ENCODE measurements around the gene EIF3M.

Gene EIF3M

DNA sequence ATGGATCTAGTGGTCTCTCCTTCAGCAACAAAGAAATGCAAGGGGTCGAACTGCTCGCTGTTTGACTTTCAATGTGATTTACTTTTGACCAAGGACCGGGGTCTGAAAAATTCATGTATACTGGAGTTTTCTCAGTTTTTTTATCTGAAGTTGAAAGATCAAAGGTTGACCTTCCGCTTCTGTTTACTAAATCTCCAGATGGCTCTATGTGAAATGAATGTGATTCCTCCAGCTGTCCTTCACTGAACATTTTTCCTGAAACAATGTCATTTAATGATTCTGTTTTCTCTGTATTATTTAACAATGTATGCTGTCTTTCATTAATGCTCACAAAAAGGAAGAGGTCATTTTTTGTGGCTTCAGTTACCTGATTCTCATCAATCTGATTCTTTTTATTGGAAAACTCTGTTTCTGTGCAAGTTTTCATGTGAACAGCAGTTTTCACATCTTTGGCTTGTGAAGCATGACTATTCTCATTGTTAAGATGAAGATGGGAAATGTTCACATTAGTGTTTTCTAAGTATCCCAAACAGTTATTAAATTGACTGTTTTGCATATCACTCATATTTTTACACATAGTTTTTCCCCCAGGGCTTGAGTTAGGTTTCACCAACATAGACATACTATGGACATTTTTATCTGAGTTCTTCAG, 30.0 kb downstream of the EIF3M start:
- no peak for DNase-seq (ENCODE audit: low spot score in 2 of 2)
- no peak for ATAC-seq (ENCODE audit: low read depth)
- peaks cover 8% of the 10 kb centered on the region for H3K36me3 Mint-ChIP-seq
- H3K9me3 Mint-ChIP-seq = peaks cover 4% of the 10 kb centered on the region
- no peak overlapping the region for H3K27ac Mint-ChIP-seq
- peaks cover 3% of the 10 kb centered on the region for H3K27me3 Mint-ChIP-seq
- no peak overlapping the region for H3K4me3 Mint-ChIP-seq
- no peaks in the 10 kb centered on the region for H3K4me1 Mint-ChIP-seq

DNA sequence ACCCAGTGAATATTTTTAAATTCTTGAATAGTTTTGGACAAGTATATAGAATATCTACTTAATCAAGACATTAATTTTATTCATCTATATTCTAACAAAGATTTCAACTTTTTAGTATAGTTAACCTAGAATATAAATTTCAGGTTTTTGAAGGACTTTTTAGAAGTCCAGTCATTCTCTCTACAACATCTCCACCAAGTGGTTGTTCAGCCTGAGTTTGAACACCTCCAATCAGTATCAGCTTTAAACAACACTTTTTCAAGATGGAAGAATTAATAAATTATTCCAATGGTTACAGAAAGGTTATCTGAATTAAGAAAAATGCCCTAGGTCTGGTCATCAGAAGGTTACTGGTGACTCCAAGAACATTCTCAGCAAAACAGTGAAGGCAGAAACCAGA, 31.8 kb downstream of the EIF3M start:
- ATAC-seq (ENCODE audit: low read depth) (no peak), DNase-seq (ENCODE audit: low spot score in 2 of 2) (no peak)
- Mint-ChIP-seq H3K9me3 (peaks cover 3% of the 10 kb centered on the region), H3K4me3 (no peak overlapping the region), H3K4me1 (no peaks in the 10 kb centered on the region), H3K36me3 (peaks cover 5% of the 10 kb centered on the region), H3K27ac (no peak overlapping the region), H3K27me3 (peaks cover 10% of the 10 kb centered on the region)

DNA sequence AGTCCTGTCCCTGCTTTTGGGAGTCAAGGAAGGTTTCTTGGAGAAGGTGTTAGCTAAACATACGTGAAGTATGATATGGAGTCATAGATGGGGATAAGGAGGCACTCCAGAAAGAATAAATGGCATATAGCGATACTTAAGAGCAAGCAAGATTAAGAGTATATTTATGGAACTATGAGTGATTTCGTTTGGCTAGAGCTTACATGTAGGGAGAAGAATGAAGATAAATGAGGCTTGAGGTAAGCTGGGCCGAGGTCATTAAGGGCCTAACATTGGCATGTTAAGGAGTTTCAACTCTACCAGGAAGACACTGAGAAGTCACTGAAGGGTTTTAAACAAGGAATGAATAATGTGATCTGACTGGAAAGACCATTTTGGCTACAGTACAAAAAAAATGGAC, 33.3 kb downstream of the EIF3M start:
- no peak overlapping the region for H3K27ac Mint-ChIP-seq
- no peak overlapping the region for H3K4me3 Mint-ChIP-seq
- H3K36me3 Mint-ChIP-seq = peaks cover 10% of the 10 kb centered on the region
- ATAC-seq (ENCODE audit: low read depth) (no peak), DNase-seq (ENCODE audit: low spot score in 2 of 2) (no peak)
- peaks cover 8% of the 10 kb centered on the region for H3K9me3 Mint-ChIP-seq
- no peaks in the 10 kb centered on the region for H3K4me1 Mint-ChIP-seq
- peaks cover 15% of the 10 kb centered on the region for H3K27me3 Mint-ChIP-seq

DNA sequence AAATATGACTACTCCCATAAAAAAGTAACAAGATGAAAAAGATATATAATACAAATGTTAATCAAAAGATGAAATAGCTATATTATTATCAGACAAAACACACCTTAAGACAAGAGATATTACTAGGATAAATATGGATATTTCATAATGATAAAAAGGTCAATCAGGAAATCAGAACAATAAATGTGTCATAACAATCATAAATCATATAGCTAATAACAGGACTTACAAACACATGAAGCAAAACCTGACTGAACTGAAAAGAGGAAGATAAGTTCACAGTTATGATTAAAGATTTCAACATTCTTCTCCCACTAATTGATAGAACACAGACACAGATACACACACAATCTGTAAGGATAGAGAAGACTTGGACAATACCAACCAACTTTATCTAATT, 47.2 kb downstream of the EIF3M start:
- no peak overlapping the region for H3K27ac Mint-ChIP-seq

DNA sequence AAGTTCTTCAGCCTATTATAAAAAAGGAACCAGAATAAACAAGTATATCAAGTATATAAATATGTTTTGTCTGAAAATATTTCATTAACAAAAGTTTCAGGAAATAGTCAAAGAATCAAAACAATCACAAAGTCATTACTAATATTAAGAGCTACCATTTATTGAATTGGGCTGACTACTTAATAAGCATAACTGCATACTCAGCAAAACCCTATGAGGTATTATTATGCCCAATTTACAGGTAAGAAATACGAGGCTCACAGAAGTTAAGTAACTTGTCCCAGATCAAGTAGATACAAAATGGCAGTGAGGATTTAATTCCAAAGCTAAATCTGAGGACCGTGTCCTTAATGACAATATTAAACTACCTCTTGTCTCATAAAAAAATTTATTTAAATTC, 52.2 kb downstream of the EIF3M start:
- no peak overlapping the region for H3K27ac Mint-ChIP-seq
- no peaks in the 10 kb centered on the region for H3K4me1 Mint-ChIP-seq
- H3K4me3 Mint-ChIP-seq = no peak overlapping the region
- DNase-seq (ENCODE audit: low spot score in 2 of 2) (no peak), ATAC-seq (ENCODE audit: low read depth) (no peak)
- no peaks in the 10 kb centered on the region for H3K36me3 Mint-ChIP-seq
- H3K9me3 Mint-ChIP-seq = no peaks in the 10 kb centered on the region
- H3K27me3 Mint-ChIP-seq = peaks cover 10% of the 10 kb centered on the region

More for the DNA sequence above, 47.2 kb downstream of the EIF3M start:
- no peak overlapping the region for H3K4me3 Mint-ChIP-seq
- no peaks in the 10 kb centered on the region for H3K36me3 Mint-ChIP-seq
- H3K9me3 Mint-ChIP-seq = no peaks in the 10 kb centered on the region
- no peak for ATAC-seq (ENCODE audit: low read depth)
- peaks cover 7% of the 10 kb centered on the region for H3K27me3 Mint-ChIP-seq
- no peaks in the 10 kb centered on the region for H3K4me1 Mint-ChIP-seq
- no peak for DNase-seq (ENCODE audit: low spot score in 2 of 2)

DNA sequence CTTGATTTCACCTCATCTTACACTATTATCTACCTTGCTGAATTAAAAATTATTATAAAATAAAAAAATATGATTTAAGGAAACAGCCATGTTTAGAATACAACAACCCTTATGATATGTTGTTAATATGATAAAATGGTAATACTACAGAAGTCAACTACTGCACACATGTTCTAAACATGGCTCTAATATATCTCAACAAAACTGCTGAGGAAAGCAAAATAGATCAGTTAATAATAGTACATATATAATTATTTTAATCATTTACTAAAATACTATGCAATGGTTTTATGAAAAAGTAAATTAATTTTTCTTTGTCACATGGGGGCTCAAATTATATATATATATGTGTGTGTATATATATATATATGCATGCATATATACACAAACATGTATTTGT, 57.7 kb downstream of the EIF3M start:
- DNase-seq (ENCODE audit: low spot score in 2 of 2) = no peak
- Mint-ChIP-seq H3K27ac (no peak overlapping the region), H3K36me3 (no peaks in the 10 kb centered on the region), H3K27me3 (peaks cover 9% of the 10 kb centered on the region), H3K4me3 (no peak overlapping the region), H3K9me3 (no peaks in the 10 kb centered on the region), H3K4me1 (no peaks in the 10 kb centered on the region)
- no peak for ATAC-seq (ENCODE audit: low read depth)

DNA sequence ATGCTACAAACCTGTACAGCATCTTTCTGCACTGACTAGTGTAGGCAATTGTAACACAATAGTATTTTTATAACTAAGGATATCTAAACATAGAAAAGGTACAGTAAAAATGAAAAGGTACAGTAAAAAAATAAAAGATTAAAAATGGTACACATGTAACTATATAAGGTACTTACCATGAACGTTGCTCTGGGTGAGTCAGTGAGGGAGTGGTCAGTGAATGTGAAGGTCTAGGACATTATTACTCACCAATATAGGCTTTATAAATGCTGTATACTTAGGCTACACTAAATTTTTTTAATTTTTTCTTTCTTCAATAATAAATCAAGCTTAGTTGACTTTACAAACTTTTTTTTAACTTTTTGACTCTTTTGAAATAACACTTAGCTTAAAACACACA, 59.9 kb downstream of the EIF3M start:
- Mint-ChIP-seq H3K36me3 (no peaks in the 10 kb centered on the region), H3K27ac (no peak overlapping the region), H3K27me3 (peaks cover 3% of the 10 kb centered on the region), H3K4me3 (no peak overlapping the region), H3K4me1 (no peaks in the 10 kb centered on the region), H3K9me3 (no peaks in the 10 kb centered on the region)
- ATAC-seq (ENCODE audit: low read depth) (no peak), DNase-seq (ENCODE audit: low spot score in 2 of 2) (no peak)
